ENCODE data around the gene PDZRN4.

The PDZRN4 gene

DNA sequence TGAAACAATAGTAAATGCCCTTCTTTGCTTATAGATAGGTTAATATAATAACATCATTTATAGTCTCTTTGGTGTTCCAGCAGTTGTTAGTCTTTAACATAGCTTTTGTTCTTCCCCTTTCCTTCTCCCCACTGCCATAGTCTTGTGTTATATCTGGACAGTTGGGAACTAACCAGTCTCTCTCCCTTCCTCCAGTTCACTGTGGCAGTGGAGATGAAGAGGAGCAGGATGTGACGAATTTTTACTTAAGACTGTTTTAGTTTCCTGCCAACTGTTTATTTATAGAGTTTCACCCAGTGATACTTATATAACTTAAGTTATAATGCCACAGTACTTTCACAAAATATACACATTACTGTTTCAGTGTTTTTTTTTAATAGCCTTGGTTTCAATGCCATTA, 277.4 kb downstream of the PDZRN4 start:
- DNase-seq, result no peak

DNA sequence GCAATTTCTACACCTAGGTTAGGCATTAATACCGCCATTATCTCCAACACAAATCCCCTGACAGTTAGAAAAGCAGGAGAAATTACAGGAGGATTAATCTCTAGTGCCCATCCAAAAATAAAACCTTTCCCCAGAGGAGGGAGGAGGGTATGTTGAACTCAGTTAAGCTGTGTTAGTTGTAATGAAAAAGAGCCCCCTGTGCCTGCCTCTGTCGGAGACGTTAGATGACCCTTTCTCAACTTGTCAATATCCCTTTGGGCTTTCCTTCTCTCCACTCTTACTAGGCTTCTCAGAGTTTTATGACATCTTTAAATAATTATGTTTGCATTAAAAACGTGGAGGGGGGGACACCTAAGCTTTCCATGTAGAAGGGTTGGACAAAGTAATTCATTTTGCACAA, 278.2 kb downstream of the PDZRN4 start:
- no peak for DNase-seq

DNA sequence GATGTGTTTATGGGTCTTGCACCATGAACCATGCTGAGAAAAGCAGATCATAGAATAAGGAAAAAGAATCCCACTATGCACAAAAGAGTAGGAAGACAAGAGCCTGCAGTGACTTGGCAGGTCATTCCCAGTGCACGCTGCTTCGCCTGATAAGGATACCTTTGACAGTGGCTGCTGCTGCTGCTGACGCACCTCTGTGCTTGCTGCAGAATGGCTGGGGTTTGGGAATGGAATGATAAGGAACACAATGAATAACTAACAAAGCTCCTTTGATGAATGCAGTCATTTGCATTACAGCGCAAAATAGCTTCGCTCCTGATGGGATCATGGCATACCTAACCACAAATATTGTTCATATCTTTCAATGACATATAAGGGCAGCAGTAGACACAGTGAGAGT, 278.7 kb downstream of the PDZRN4 start:
- no peak for DNase-seq

DNA sequence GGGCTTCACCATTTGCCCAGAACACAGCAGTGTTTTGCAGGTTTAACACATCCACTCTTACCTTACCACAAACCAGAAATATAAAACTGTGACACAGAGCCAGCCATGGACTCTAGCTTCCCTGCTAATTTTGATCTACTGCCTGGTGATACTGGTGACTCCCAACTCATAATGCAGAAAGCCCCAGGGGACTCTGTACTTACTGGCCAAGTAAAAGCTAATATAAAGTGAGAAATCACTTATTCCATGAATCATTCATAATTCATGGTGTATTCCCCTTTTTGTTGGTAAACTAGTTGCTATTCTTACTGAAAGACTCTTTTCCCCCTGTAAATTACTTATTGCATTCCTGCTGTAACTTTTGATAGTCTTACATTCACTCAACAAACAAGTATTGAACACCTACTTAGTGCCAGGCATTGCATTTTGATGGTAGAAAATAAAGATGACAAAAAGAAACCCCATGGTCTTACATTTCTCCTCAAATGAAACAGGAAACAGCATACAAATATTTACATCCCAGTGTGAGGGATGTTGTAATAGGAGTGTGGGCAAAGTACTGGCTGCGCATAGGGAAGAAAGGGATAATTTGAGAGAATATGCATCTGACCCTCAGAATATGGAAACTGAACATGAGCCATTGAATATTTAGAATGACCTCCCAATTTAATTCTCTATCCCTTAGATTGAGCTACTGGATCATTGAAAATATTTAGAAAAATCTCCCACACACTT, 279.6 kb downstream of the PDZRN4 start:
- DNase-seq, result no peak

DNA sequence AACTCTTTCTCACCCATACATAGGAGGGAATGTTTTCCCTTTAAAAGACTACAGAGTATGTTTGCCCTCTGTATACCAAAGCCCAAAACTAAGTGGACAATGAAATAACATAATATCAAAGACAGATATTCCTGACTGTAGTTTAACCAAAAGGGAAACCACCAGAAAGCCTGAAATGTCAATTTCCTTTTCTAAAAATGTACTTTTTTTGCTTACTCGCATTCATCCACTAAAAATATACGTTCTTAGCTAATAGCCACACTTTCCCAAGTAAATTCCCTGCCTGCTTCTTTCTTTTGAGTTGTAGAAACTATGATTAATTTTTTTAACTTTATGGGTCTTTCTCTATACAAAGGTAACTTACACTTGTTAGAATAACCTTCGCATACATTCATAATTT, 280.2 kb downstream of the PDZRN4 start:
- DNase-seq, result no peak

DNA sequence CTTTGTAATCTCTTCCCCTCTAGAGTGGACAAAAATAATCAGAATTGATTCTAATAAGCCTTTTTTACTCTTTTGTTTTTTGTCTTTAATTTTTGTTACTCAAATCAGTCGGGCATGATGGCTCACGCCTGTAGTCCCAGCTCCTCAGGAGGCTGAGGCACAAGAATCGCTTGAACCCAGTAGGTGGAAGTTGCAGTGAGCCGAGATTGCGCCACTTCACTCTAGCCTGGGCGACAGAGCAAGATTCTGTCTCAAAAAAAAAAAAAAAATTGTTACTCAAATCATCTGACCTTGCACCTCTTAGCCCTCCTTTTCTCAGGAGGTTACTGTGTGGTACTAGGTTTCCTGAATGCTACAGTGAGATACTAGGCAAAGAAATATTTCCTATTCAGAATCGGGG, 280.6 kb downstream of the PDZRN4 start:
- DNase-seq, result no peak

DNA sequence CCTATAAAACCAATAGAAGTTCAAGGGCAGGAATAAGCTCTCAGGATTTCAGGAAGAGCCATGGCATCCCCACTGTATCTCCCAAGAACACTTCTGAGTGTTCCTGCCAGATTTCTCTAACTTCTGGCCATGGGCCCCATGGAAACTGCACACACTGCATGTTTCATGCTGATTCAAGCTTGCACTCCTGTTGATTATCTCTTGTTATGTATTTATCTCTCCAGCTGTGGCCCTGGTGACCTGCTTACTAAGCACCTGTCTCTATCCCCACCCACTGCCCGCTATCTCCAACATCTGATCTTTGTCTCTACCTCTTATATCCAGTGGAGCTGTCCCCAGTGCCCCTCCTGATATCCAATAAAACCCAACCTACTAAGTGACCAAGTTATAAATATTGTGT, 285.3 kb downstream of the PDZRN4 start:
- DNase-seq, result no peak

DNA sequence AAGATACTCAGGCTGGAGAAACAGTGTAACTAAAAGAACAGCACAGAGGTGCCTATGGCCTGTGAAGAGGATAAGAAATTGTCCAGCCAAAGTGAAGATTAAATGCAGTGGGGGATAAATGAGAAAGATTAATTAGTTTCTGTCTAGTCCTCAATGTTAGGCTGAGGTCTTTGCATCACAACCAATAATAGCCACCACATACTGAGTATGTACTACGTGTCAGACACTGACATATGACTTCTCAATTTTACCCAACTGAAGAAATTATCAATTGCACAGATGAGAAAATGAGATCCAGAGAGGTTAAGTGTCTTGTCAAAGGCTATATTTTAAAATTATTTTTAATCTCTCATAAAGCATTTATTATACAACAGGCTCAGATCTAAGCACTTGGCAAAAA, 285.9 kb downstream of the PDZRN4 start:
- no peak for DNase-seq

DNA sequence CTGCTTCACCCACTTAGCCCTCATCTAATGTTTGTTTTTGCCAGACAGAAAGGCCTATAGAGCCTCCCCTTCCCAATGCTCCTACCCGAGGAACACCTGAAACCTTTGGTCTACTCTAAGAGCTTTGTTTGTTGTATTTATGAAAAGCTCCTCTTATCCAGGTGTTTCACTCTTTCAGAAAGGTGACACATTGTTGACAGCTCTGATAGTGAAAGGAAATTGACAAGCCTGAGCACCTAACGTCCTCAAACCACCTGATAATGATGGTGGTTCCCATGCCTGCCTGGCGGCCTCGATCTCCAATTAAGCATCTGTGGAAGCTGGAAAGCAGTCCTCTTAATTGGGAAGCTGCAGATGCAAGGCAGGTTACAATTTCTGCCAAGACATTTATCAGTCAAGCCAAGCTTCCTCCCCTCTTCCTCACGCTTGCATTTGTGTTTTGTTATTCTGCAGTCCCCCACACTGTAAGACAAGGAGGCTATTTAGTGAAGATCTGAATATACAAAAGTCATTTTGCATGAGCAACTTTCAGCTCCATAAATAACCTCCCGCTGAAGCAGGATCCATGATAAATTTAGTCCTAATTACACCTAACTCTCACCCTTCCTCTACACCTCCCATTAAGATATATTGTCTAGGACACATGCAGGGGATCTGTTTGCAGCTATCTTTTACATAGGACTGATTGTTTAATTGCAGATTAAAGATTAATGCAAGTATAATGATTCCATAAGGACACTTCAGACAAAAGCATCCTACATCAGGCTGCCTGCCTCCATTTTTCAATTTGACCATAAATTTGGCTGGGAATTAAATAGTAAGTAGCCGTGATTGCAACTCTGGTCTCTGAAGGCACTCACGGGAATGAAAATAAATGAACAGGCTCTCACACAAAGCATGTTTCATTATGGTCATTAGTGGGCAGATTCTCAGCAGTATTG, 288.6 kb downstream of the PDZRN4 start:
- peak; percentile 90 for DNase-seq

DNA sequence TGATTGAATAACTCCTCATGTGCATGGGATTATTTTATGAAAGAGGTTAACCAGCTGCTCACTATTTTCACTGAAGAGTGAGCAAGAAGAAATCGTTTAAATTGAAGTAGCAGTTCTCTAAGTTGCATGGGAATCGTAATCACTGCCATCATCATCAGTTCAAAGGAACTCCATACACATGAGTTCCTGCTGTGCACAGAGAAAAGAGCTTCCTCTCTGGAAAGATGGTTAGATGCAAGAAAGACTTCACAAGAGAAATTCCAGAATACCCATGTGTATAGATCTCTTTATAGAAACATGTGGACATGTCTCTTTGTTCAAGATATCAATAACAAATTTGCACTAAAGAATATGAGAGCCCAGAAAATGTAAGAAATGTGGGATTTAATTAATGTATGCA, 291.3 kb downstream of the PDZRN4 start:
- no peak for DNase-seq

DNA sequence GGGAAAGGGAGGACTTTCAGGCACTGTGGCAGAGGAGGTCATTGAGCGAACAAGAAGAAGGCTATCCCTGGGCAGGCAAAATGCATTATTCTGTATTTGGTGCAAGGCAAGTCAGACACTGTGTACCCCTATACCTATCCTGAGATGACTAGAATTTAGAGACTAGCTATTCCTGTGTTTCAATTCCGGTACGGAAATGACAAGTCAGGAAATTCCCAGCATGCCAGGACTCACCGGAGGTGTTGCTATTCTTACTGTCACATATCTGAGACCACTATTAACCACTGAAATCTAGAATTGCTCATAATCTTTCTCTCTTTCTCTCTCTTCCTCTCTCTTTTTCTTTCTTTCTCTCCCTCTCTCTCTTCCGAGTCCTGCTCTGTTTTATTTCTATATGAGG, 297.1 kb downstream of the PDZRN4 start:
- no peak for DNase-seq

DNA sequence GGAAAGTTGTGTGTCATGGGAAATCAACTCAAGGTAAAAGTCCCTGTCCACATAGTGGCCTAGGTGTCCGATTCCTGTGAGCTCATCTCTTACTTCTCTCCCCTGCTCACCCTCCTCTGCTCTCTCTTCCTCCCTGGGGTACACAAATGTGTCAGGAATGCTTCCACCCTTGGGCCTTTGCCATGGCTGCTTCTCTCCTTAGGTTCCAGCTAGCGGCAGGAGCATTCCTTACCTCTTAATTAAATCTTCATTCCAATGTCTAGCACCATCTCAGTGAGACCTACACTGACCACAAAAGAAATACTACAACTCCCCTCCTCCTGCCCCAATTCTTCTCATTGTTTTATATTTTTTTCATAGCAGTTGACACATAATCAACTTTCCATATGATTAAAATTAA, 298.6 kb downstream of the PDZRN4 start:
- DNase-seq, result no peak

DNA sequence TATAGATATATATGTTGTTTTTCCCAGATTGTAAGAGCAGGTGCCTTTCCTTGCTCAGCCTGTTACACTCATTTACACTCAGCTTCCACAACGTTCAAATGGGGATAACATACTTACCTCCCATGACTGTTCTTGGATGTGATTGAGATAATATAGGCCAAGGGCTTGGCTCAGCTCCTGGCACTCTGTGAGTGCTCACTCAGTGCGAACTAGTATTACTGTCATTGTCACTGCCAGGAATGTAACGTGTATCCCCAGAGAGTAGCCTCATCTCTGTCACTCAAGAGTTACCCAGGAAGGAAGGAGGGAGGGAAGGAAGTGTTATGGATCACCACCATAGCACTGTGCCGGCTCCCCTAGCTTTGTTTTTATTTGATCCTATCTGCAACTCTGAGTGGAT, 307.9 kb downstream of the PDZRN4 start:
- DNase-seq, result no peak

DNA sequence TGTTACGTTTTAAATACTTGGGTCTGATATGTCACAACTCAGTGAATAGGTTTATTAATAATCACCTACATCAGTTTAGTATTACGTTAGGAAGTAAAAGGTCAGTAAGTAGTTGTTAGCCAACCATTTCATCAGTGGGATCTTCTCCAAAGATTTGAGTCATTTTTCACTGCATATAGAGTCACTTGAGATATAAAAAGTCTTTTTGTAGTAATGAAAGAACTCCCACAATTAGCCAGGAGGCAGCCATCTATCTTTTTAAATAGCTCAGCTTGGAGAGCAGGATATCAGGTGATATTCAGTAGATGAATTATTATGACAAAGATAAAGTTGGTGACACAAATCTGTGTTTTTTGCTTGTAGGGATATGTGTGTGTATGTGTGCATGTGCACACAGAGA, 309.3 kb downstream of the PDZRN4 start:
- DNase-seq, result no peak

DNA sequence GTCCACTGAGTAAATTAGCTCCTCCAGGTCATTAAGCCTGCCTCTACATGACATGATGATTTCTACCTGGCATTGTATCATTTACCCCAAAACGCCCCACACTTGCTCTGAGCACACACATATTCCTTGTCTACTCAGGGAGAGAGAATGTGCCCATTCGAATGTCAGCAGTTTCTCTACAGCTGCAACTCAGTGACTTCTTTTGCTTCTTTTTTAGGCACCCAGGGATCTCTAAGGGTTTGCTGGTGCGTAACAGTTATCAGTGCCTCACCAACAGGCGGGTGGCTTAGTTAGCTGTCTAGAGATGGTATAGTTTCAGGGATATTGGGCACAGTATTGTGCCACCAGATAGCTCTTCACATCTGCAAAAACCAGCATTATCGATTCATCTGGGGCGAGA, 316.9 kb downstream of the PDZRN4 start:
- DNase-seq, result no peak

DNA sequence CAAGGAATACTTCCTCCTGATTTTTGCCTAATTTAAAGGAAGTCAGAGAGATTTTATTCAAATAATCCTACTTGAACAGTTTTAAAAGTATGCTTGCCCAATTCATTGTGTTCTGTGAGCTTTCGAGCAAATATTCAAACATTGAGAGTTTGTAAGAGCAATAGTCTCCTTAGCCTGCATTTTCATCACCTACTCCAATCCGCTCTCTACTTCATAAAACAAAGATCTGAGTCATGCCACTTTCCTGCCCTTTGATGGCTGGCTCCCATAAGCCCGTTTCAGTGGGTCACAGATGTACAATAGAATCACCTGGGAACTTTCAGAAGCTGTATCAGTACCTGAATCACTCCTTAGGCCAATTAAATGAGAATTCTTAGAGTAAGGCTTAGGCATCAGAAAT, 319.2 kb downstream of the PDZRN4 start:
- DNase-seq, result no peak

DNA sequence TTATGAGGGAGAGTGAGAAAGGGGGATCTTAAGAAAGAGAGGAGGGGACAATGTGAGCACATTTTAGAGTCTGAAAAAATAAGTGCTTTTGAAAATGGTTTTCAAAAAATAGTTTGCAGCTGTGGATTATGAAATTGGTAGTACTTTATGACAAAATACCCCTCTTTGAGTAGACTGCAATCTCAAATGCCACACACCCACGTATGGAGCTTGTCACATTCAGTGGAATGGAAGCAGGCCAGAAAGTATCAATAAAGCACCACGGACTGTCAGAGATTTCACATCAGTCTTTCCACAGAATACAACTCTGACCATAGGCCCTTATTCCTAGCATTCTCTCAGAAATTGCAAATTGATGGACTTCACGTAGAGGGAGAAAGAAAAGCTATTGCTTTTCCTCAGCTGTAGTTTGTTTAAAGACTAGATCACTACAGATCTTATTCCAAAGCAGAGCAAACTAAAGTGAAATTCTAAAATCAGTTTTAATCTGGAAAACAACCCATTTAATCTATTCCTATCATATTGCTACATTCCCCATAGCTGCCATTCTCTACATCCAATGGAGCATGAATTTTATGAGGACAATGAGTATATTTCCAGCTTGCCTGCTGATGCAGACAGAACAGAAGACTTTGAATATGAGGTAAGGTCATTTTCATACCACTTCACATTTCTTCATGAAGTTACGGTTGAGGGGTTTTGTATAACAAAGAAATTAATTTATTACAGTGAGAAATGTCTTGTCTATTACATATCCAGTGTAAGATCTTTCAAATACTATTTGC, 321.3 kb downstream of the PDZRN4 start:
- DNase-seq, result no peak

DNA sequence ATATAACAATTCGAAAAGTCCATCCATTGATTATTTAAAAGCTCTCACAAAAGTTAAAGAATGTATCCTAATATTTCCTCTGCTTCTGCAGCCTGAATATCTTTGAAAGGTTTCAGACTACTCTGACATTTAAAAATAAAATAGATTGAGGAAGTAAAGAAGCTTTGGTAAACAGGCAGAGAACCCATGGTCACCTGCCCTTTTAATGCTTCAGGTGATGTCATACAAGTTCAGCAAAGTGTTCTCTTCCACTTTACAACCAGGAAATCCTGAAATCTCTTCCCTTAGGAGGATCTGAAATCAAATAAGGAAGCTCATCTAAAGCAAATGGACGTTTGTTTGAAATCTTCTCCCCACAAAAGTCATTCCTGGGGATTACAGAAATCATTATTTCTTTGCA, 322.4 kb downstream of the PDZRN4 start:
- no peak for DNase-seq

DNA sequence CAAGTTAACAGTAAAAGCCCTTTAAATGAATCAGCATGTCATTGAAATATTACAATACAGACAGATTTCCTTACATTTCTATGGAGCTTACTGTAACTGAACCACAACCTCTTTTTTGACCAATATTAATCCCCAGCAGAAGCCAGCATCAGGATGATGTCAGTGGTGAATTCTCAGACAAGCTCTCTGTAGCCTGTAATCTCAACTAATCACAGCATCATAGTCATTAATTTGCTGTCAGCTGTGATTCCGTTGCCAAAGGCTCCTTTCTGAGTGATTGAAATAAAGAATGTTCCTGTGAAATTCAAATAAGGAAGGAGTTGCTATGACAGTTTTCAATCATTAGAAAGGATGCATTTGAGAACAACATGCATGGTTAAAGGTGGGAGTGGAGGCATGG, 323.1 kb downstream of the PDZRN4 start:
- no peak for DNase-seq

DNA sequence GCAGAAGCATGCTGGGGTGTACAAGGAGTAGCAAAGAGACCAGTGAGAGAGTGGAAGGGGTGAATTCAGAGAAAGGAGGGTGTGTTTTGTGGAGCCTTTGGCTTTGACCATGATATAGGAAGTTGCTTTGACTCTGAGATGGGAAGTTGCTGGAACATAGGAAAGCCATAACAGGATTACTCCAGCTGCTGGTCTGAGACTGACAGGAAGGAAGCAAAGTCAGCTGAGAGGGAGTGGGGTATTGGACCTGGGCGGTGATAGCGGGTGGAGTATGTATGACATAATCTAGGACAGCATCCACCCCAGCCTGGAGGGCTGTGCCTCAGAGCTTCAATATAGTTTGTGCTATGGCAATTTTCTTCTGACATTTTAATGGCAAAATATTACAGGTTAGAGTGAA, 324.4 kb downstream of the PDZRN4 start:
- DNase-seq, result no peak

DNA sequence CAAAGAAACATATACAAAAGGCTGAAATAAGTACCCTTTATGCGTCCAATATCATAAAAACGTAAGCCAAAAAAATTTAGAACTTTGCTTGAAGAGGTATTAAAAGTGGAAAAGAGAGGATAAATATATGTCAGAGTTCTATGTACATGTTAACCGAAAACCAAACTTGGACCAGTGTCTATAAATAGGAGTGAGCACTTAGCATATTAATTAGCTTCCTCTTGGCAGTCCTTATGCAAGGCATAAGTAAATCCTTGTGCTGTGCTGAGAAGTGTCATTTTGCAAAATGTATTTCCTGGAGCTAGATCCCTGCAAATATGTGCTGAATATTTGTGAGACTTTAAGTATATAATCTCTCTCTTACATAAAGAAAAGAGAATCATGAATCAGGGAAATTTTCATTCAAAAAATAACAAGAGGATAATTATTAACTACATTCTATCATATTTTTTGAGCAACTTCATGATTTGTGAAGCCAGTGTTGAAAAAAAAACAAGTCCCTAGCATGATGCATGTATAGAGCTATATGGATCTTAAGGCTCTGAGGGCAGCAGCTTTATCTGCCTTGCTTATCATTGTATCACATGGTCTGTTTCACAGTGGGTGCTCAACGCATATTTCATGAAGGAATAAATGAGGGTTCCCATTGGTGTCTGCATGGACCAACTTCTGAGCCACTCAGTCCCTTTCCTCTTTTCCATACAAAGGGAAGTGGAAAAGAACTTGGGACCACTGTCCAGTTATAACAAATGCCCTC, 326.1 kb downstream of the PDZRN4 start:
- DNase-seq, result no peak

DNA sequence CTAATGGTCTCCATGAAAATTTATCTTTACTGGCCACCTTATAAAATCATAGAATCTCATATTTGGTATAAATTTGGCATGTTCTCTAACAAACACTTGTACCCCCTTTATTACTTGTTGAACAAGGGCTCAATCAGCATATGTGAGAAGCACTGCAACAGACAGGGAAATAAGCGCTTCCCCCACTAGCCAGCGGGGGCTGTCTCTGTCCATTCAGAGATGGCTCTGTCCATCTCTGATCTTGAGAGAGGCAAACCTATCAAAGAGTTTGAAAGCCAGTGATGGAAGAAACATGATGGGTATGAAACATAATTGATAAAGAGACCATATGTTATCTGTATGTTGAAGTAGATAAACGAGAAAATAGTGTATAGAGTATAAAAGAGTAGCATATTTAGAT, 326.8 kb downstream of the PDZRN4 start:
- DNase-seq, result no peak

DNA sequence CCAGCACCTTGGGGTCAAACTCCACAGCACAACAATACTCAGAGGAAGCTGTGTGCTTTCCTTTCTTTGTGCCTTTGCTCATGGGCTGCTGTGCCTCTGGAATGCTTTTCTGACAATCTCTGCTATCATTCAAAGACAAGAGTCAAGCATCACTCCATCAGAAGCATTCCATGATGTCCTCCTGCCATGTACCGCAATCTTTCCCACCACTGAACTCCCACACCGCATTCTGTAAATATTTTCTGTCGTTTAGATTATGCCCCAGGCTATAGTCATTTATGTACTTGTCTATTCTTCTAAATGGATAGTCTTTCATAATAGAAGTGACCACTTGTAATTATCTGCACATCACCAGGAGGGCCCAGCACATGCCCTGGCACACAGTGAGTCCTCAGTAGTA, 327.8 kb downstream of the PDZRN4 start:
- no peak for DNase-seq
